ENCODE results near the gene SCAMP4.

DNA sequence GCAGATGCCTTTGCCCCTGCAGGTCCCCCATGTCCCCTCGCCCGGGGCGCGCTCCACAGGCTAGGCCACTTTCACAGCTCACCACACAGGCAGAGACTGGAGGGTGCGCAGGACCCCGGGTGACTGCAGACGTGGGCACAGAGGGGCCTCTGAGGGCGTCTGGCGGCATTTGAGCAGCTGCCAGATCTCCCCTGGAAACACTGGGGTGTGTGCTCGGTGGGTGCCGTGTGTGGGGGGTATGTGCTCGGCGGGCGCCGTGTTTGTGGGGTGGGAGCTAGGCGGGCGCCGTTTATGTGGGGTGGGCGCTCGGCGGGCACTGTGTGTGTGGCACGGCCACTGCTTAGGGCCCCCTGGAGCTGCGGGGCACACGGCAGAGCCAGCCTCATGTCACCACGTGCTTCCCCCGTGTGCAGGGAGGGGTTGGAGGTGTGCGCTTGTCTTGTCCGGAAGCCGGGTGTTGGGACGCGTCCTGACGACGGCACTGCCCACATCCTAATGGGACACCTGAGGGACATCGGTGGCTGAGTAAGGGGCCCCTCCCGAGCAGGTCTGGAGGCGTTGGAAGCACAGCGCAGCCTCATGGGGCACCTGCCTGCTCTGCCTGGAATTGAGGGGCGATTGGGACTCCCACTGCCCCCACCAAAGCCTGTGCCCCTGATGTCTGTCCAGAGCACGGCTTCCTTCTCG, 52.5 kb downstream of the SCAMP4 start:
- TF ChIP-seq, protein P1, sequence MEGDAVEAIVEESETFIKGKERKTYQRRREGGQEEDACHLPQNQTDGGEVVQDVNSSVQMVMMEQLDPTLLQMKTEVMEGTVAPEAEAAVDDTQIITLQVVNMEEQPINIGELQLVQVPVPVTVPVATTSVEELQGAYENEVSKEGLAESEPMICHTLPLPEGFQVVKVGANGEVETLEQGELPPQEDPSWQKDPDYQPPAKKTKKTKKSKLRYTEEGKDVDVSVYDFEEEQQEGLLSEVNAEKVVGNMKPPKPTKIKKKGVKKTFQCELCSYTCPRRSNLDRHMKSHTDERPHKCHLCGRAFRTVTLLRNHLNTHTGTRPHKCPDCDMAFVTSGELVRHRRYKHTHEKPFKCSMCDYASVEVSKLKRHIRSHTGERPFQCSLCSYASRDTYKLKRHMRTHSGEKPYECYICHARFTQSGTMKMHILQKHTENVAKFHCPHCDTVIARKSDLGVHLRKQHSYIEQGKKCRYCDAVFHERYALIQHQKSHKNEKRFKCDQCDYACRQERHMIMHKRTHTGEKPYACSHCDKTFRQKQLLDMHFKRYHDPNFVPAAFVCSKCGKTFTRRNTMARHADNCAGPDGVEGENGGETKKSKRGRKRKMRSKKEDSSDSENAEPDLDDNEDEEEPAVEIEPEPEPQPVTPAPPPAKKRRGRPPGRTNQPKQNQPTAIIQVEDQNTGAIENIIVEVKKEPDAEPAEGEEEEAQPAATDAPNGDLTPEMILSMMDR (IDR thresholded peaks at IDR 0.05; ENCODE audit: low read depth, low read length), result no peak
- no peak for TF ChIP-seq EZH2phosphoT487 (IDR thresholded peaks at IDR 0.05; ENCODE audit: low read depth)

All from OCI-LY3 (cell line).